Muscle layer of colon (tissue), 2 donors: ENCODE measurements around the gene DOP1B.
A peak's percentile ranks its signal among the peaks of the same experiment; 100 is the strongest.
"Not testable (repeated sequence)": the region's sequence is repeated elsewhere in the genome, so short reads cannot be mapped to it uniquely, and the experiment has no call there.

ENCODE experiments used
- H3K27ac ChIP-seq: one replicate; pipeline ENCODE4 v1.7.0; 2013; ENCODE audit warnings: low read depth, mild to moderate bottlenecking, low read length, moderate library complexity
- H3K27me3 ChIP-seq, 2 donors: one replicate each; pipeline ENCODE4 v1.7.0; 2013; ENCODE audit warnings: low read length in 2 of 2, mild to moderate bottlenecking in 2 of 2; ENCODE audit not compliant: insufficient read depth in 2 of 2, control insufficient read depth in 1 of 2
- H3K36me3 ChIP-seq: one replicate; pipeline ENCODE4 v1.7.0; 2013; ENCODE audit warnings: mild to moderate bottlenecking, low read length; ENCODE audit not compliant: insufficient read depth
- H3K4me1 ChIP-seq: one replicate; pipeline ENCODE4 v1.7.0; 2013; ENCODE audit warnings: mild to moderate bottlenecking, low read length; ENCODE audit not compliant: insufficient read depth
- H3K4me3 ChIP-seq, 2 donors: one replicate each; pipeline ENCODE4 v1.7.0; 2013; ENCODE audit warnings: low read length in 2 of 2, low read depth in 1 of 2, mild to moderate bottlenecking in 1 of 2, moderate library complexity in 1 of 2
- H3K9ac ChIP-seq: one replicate; pipeline ENCODE4 v1.7.0; 2013; ENCODE audit warnings: low read length
- H3K9me3 ChIP-seq: one replicate; pipeline ENCODE4 v1.7.0; 2013; ENCODE audit warnings: mild to moderate bottlenecking, low read length
- donor health status: abdominal sarcoma.
- donor health status: Adenocarcinoma of cecum.

The DOP1B gene

DNA sequence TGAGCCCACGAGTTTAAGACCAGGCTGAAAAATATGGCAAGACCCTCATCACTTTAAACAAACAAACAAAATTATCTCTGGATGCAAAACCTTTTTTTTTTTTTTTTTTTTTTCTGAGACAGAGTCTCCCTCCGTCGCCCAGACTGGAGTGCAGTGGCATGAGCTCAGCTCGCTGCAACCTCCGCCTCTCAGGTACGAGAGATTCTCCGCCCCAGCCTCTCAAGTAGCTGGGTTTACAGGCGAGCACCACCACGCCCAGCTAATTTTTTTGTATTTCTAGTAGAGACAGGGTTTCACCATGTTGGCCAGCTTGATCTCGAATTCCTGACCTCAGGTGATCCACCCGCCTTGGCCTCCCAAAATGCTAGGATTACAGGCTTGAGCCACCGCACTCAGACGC lies 16.8 kb upstream of the DOP1B start:
- not testable (repeated sequence) for H3K36me3 ChIP-seq, H3K4me1 ChIP-seq, H3K4me3 ChIP-seq, H3K9ac ChIP-seq, H3K9me3 ChIP-seq, H3K27ac ChIP-seq, H3K27me3 ChIP-seq

DNA sequence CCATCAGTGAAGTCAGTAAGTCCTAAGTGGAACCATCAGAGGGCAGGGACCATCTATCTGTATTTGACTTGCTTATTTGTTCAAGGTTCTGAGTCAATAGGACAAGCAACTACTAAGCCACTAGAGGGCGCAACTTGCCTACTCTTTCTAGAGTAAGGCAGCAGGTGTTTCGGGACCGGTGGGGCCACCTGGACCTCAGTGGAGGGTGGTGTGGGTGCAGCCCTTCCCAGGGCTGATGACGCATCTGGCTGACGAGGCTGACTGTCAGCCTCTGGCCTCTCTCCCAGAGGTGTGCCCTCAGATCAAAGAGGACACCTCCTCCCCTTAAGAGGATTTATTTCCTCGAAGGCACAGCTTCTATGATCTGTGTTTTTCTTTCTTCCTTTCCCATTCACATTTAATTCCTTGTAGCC lies 15.1 kb upstream of the DOP1B start:
- no peak overlapping the region for H3K27ac ChIP-seq
- H3K9ac ChIP-seq: no peak overlapping the region
- no peaks in the 10 kb centered on the region for H3K4me1 ChIP-seq
- H3K9me3 ChIP-seq: no peaks in the 10 kb centered on the region
- no peak overlapping the region for H3K4me3 ChIP-seq
- H3K36me3 ChIP-seq: peaks cover 6% of the 10 kb centered on the region
- H3K27me3 ChIP-seq: no peaks in the 10 kb centered on the region

DNA sequence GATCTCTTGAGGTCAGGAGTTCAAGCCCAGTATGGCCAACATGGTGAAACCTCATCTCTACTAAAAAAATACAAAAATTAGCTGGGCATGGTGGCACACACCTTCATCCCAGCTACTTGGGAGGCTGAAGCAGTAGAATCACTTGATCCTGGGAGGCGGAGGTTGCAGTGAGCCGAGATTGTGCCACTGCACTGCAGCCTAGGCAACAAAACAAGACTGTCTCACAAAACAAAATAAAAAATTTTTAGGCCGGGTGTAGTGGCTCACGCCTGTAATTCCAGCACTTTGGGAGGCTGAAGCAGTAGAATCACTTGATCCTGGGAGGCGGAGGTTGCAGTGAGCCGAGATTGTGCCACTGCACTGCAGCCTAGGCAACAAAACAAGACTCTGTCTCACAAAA lies 12.4 kb upstream of the DOP1B start:
- H3K36me3 ChIP-seq, H3K4me3 ChIP-seq, H3K9me3 ChIP-seq, H3K27ac ChIP-seq, H3K4me1 ChIP-seq, H3K9ac ChIP-seq, H3K27me3 ChIP-seq: not testable (repeated sequence)

DNA sequence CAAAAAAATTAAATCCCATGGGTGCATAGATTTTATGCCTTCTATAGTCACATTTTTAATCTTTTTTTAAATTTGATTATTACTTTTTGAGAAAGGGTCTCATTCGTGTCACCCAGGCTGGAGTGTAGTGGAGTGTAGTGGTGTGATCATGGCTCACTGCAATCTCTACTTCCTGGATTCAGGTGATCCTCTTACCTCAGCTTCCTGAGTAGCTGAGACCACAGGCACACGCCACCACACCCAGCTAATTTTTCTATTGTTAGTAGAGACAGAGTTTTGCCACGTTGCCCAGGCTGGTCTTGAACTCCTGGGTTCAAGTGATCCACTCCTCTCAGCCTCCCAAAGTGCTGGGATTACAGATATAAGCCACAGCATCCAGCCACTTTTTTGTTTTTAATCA lies 11.4 kb upstream of the DOP1B start:
- Histone ChIP-seq H3K36me3 (peaks cover 3% of the 10 kb centered on the region), H3K9me3 (no peaks in the 10 kb centered on the region), H3K4me1 (peaks cover 9% of the 10 kb centered on the region), H3K9ac (no peak overlapping the region), H3K27ac (no peak overlapping the region), H3K27me3 (no peaks in the 10 kb centered on the region), H3K4me3 (no peak overlapping the region)

DNA sequence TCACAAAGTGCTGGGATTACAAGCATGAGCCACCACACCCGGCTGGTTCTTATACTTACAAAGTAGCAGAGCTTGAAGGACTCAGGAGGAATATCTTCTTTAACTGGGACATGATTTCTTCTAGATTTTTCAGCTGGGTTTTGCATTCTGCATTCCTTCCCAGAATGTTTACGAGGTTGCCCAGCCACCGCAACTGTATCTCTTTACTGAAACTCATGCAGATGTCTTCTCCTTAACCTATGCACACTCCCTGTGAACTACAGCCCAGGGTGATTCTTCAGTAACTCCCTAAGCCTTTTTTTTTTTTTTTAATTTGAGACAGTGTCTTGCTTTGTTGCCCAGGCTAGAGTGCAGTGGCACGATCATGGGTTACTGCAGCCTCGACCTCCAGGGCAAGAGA lies 8.7 kb upstream of the DOP1B start:
- Histone ChIP-seq H3K4me1 (peaks cover 16% of the 10 kb centered on the region), H3K4me3 (no peak overlapping the region), H3K27ac (no peak overlapping the region), H3K9me3 (no peaks in the 10 kb centered on the region), H3K36me3 (no peaks in the 10 kb centered on the region), H3K27me3 (no peaks in the 10 kb centered on the region), H3K9ac (no peak overlapping the region)

DNA sequence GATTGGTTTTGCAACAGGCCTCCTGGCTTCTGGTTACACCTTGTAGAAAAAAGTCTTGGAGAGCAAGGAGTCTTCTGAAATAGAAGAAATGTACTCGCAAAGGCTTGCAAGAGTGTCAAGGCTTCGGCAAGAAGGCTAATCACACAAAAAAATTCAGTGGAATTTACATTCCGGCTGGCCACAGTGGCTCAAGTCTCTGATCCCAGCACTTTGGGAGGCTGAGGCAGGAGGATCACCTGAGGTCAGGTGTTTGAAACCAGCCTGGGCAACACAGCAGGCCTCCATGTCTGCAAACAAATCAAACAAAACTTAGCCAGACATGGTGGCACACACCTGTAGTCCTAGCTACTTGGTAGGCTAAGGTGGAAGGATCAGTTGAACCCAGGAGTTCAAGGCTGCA lies 7.7 kb upstream of the DOP1B start:
- H3K4me1 ChIP-seq: peaks cover 16% of the 10 kb centered on the region
- H3K36me3 ChIP-seq: no peaks in the 10 kb centered on the region
- H3K9me3 ChIP-seq: no peaks in the 10 kb centered on the region
- H3K4me3 ChIP-seq: no peak overlapping the region
- no peak overlapping the region for H3K27ac ChIP-seq
- no peaks in the 10 kb centered on the region for H3K27me3 ChIP-seq
- H3K9ac ChIP-seq: no peak overlapping the region

DNA sequence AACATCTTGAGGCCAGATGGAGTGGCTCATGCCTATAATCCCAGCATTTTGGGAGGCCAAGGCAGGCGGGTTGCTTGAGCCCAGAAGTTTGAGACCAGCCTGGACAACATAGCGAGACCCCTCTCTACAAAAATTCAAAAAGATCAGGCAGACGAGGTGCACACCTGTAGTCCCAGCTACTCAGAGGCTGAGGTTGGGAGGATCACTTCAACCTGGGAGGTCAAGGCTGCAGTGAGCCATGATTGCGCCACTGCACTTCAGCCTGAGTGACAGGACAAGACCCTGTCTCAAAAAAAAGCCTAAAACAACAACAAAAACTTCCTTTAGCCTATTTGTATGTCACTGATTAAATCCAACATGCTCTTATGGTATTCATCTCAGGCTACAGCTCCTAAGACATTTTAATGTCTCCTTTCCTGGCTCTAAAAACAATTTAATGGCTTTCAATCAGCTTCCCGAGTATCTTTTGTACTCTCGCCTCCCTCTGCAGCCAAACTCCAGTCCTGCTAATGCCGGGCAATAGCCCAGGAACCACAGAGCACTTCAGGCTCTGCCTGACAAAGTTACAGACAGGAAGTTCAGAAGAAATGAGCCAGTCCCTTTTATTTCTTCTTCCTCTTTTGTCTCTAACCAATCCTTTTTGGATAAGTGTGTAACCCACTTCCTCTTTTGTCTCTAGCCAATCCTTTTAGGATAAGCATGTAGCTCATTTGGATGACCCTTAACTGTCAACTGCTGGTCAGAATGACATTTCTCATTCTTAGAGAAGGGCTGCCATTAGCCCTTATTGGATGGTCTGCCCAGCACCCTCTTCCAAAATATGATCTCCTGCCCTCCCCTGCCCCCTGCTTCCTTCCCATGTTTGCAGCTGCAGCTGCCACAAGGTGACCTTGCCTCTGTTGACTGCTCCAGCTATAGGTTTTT lies 6.6 kb upstream of the DOP1B start:
- no peak overlapping the region for H3K4me3 ChIP-seq
- peaks cover 16% of the 10 kb centered on the region for H3K4me1 ChIP-seq
- H3K36me3 ChIP-seq: no peaks in the 10 kb centered on the region
- H3K9me3 ChIP-seq: no peaks in the 10 kb centered on the region
- no peak overlapping the region for H3K9ac ChIP-seq
- H3K27ac ChIP-seq: peak overlapping the region; percentile 24
- no peaks in the 10 kb centered on the region for H3K27me3 ChIP-seq

DNA sequence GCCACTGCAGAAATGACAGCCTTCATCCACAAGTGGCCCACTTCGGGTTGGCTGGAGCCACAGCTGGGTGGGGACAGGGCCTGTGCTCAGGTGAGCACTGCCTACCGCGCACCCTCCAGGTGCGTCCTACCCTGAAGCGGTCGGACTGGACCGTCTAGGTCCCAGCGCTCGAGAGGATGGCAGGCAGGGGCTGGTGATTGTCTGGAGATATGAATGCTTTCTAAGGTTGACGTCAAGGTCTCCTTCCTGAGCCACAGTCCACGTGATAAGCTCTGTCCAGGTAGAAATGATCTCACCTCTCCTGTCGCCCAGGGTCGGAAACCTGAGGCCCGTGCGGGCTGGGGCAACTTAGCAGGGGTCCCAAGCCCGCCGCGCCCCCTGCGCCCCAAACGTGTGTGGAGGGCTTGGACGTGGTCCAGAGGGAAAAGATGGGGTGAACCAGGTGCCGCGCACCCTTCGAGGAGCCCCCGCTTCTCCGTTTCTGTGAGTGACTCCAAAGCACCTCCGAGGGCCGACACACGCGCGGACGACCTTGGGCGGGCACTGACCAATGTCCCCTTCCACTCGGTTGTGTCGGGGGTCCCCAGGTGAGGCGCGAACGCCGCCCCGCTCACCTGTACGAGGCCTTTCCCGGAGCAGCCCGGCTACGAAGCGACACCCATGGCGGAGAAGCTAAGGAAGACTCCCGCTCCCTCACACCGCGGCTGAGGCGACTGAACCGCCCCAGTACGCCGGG lies 853 bp upstream of the DOP1B start:
- Histone ChIP-seq H3K27me3 (no peaks in the 10 kb centered on the region), H3K36me3 (no peaks in the 10 kb centered on the region), H3K27ac (peak overlapping the region; percentile 64), H3K4me3 (peak overlapping the region; percentile 65 to 67), H3K9ac (peak overlapping the region; percentile 38), H3K9me3 (no peaks in the 10 kb centered on the region), H3K4me1 (peaks cover 6% of the 10 kb centered on the region)

DNA sequence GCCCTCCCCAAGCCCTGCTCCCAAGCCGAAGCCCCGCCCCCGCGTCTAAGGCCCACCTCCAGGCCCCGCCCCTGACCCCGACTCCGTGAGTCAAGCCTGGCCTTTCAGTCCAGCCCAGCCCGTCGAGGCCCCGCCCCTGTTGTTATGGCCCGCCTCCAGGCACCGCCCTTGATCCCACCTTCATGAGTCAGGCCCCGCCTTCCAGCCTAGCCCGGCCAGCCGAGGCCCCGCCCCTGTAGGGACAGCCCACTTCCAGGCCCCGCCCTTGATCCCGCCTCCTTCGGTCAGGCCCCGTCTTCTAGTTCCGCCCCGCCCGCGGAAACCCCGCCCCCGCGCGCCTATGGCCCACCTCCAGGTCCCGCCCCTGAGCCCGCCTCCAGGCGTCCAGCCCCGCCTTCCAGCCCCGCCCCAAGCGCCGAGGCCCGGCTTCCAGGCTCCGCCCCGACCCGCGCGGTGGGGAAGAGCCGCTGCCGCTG lies 247 bp upstream of the DOP1B start:
- Histone ChIP-seq H3K4me1 (peaks cover 5% of the 10 kb centered on the region), H3K9me3 (no peaks in the 10 kb centered on the region), H3K27ac (peak overlapping the region; percentile 64), H3K36me3 (no peaks in the 10 kb centered on the region), H3K4me3 (peak overlapping the region; percentile 65 to 67), H3K9ac (no peak overlapping the region), H3K27me3 (no peaks in the 10 kb centered on the region)

DNA sequence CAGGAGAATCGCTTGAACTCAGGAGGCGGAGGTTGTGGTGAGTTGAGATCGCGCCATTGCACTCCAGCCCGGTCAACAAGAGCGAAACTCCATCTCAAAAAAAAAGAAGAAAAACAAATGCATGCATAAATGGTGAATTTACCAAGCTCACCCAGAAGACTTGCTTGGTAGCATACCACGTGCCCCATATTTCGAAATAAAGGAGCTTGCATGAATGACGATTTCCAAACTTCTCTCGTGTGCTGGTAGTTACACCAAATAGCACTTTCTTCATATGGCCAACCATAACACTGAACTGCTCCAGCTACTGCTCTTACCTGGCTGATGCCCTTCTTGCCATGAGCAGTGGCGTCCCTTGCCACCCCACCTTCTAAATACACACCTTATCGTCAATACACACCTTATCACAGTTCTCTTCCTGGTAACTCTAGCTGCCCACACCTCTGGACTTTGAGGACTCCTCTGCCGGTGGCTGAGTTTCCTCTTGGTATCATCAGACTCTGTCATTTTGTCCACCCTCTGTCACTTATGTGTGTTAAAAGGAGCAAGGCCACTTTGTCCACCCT lies 2.8 kb downstream of the DOP1B start:
- Histone ChIP-seq H3K27ac (no peak overlapping the region), H3K4me1 (peaks cover 5% of the 10 kb centered on the region), H3K4me3 (no peak overlapping the region), H3K9me3 (no peaks in the 10 kb centered on the region), H3K36me3 (no peaks in the 10 kb centered on the region), H3K9ac (no peak overlapping the region), H3K27me3 (no peaks in the 10 kb centered on the region)

DNA sequence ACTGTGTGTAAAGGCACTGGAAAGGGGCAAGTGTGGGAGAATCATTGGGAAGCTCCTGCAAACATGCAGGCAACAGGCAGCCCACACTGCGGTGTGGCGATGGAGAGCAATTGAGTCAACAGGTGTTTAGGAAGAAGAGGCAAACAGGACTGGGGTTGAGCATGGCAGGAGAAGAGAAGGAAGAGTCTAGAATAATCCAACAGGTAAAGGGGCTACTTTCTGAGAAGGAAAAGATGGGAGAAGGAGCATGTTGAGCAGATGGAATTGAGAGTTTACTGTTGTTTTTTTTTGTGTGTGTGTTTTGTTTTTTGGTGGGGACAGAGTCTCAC lies 4.2 kb downstream of the DOP1B start:
- Histone ChIP-seq H3K4me1 (no peaks in the 10 kb centered on the region), H3K9ac (no peak overlapping the region), H3K9me3 (no peaks in the 10 kb centered on the region), H3K36me3 (no peaks in the 10 kb centered on the region), H3K27me3 (no peaks in the 10 kb centered on the region), H3K27ac (no peak overlapping the region), H3K4me3 (no peak overlapping the region)
